ENCODE measurements around the gene C5orf58.

C5orf58 gene

GRCh38 chr5:170270293-170271069 lies 37.7 kb downstream of the C5orf58 start:
- H3K4me3 ChIP-seq (ENCODE audit: low read depth, low read length), result no peak overlapping the region
- H3K9ac ChIP-seq (ENCODE audit: low read length), result no peak overlapping the region
- H3K27ac ChIP-seq (ENCODE audit: low read depth, low read length), result no peak overlapping the region
- peaks cover 32% of the 10 kb centered on the region for H3K4me1 ChIP-seq (ENCODE audit: control insufficient read depth, insufficient read depth, low read length)
- no peaks in the 10 kb centered on the region for H3K9me3 ChIP-seq (ENCODE audit: control insufficient read depth, insufficient read depth, low read depth, low read length)
- H3K27me3 ChIP-seq (ENCODE audit: control insufficient read depth, insufficient read depth, low read length), result 0 out of 2 replicates have a peak, but pooled peaks cover 5% of the 10 kb centered on the region
- no peaks in the 10 kb centered on the region for H3K36me3 ChIP-seq (ENCODE audit: control insufficient read depth, insufficient read depth, low read length)

GRCh38 chr5:170273968-170274710 lies 41.4 kb downstream of the C5orf58 start:
- no peaks in the 10 kb centered on the region for H3K36me3 ChIP-seq (ENCODE audit: control insufficient read depth, insufficient read depth, low read length)
- H3K9me3 ChIP-seq (ENCODE audit: control insufficient read depth, insufficient read depth, low read depth, low read length), result no peaks in the 10 kb centered on the region
- H3K9ac ChIP-seq (ENCODE audit: low read length), result no peak overlapping the region
- no peaks in the 10 kb centered on the region for H3K27me3 ChIP-seq (ENCODE audit: control insufficient read depth, insufficient read depth, low read length)
- no peak overlapping the region for H3K27ac ChIP-seq (ENCODE audit: low read depth, low read length)
- peaks cover 23% of the 10 kb centered on the region for H3K4me1 ChIP-seq (ENCODE audit: control insufficient read depth, insufficient read depth, low read length)
- H3K4me3 ChIP-seq (ENCODE audit: low read depth, low read length), result no peak overlapping the region

GRCh38 chr5:170275376-170275994 lies 42.7 kb downstream of the C5orf58 start:
- H3K27me3 ChIP-seq (ENCODE audit: control insufficient read depth, insufficient read depth, low read length), result no peaks in the 10 kb centered on the region
- no peak overlapping the region for H3K27ac ChIP-seq (ENCODE audit: low read depth, low read length)
- H3K9ac ChIP-seq (ENCODE audit: low read length), result no peak overlapping the region
- no peaks in the 10 kb centered on the region for H3K9me3 ChIP-seq (ENCODE audit: control insufficient read depth, insufficient read depth, low read depth, low read length)
- H3K36me3 ChIP-seq (ENCODE audit: control insufficient read depth, insufficient read depth, low read length), result no peaks in the 10 kb centered on the region
- no peak overlapping the region for H3K4me3 ChIP-seq (ENCODE audit: low read depth, low read length)
- H3K4me1 ChIP-seq (ENCODE audit: control insufficient read depth, insufficient read depth, low read length), result peaks cover 36% of the 10 kb centered on the region

- Histone ChIP-seq H3K9ac (ENCODE audit: low read length) (no peak overlapping the region), H3K9me3 (ENCODE audit: control insufficient read depth, insufficient read depth, low read depth, low read length) (no peaks in the 10 kb centered on the region), H3K27ac (ENCODE audit: low read depth, low read length) (no peak overlapping the region), H3K36me3 (ENCODE audit: control insufficient read depth, insufficient read depth, low read length) (no peaks in the 10 kb centered on the region), H3K27me3 (ENCODE audit: control insufficient read depth, insufficient read depth, low read length) (no peaks in the 10 kb centered on the region), H3K4me3 (ENCODE audit: low read depth, low read length) (no peak overlapping the region), H3K4me1 (ENCODE audit: control insufficient read depth, insufficient read depth, low read length) (peaks cover 37% of the 10 kb centered on the region)
Measured at GRCh38 chr5:170276140-170276539, 43.4 kb downstream of the C5orf58 start.

- Histone ChIP-seq H3K36me3 (ENCODE audit: control insufficient read depth, insufficient read depth, low read length) (no peaks in the 10 kb centered on the region), H3K9me3 (ENCODE audit: control insufficient read depth, insufficient read depth, low read depth, low read length) (no peaks in the 10 kb centered on the region), H3K27ac (ENCODE audit: low read depth, low read length) (no peak overlapping the region), H3K4me1 (ENCODE audit: control insufficient read depth, insufficient read depth, low read length) (peaks cover 37% of the 10 kb centered on the region), H3K9ac (ENCODE audit: low read length) (no peak overlapping the region), H3K4me3 (ENCODE audit: low read depth, low read length) (no peak overlapping the region), H3K27me3 (ENCODE audit: control insufficient read depth, insufficient read depth, low read length) (no peaks in the 10 kb centered on the region)
Measured at GRCh38 chr5:170277867-170278281, 45.1 kb downstream of the C5orf58 start.

DNA sequence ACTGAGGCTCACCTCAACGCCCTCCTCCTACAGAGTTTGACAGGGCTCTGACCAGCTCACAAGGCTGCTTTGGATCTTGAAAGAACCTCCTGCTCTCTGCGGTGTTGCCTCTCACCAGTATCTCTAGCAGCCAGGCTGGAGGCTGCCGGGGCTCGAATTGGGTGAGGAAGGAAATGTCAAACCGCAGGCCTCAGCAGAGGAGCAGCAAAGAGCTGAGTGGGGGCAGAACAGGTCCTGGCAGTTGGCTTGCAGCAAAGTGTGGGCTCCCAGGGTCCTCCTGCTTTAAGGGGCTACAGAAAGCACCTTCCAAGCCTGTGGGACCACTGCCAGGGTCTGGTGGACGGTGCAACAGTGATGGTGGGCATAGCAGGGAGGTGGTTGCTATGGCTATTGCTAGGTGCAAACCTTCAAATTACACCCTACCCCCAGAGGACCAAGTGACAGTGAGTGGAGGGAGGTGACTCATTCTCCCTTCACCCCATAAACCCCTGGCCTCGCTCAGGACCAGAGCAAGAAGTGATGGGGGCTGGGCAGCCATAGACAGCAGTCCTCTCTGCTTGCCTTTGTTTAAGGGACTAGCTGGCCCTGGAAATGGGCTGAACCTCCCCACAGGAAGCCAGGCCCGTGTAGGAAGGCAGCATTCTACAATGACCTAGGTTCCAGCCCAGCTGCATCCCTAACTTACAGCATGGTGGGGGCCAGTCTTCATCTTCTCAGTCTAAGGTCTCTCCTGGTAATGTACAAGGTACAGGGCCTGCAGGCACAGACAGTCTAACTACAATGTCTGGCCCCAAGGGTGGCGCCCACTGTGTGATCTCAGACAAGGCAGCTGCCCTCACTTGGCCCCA lies 46.0 kb downstream of the C5orf58 start:
- H3K9ac ChIP-seq (ENCODE audit: low read length), result no peak overlapping the region
- H3K4me3 ChIP-seq (ENCODE audit: low read depth, low read length), result no peak overlapping the region
- no peaks in the 10 kb centered on the region for H3K27me3 ChIP-seq (ENCODE audit: control insufficient read depth, insufficient read depth, low read length)
- peaks cover 7% of the 10 kb centered on the region for H3K9me3 ChIP-seq (ENCODE audit: control insufficient read depth, insufficient read depth, low read depth, low read length)
- H3K36me3 ChIP-seq (ENCODE audit: control insufficient read depth, insufficient read depth, low read length), result no peaks in the 10 kb centered on the region
- no peak overlapping the region for H3K27ac ChIP-seq (ENCODE audit: low read depth, low read length)
- peaks cover 31% of the 10 kb centered on the region for H3K4me1 ChIP-seq (ENCODE audit: control insufficient read depth, insufficient read depth, low read length)

- Histone ChIP-seq H3K9me3 (ENCODE audit: control insufficient read depth, insufficient read depth, low read depth, low read length) (peaks cover 11% of the 10 kb centered on the region), H3K4me1 (ENCODE audit: control insufficient read depth, insufficient read depth, low read length) (peaks cover 27% of the 10 kb centered on the region), H3K9ac (ENCODE audit: low read length) (no peak overlapping the region), H3K4me3 (ENCODE audit: low read depth, low read length) (no peak overlapping the region), H3K36me3 (ENCODE audit: control insufficient read depth, insufficient read depth, low read length) (no peaks in the 10 kb centered on the region), H3K27ac (ENCODE audit: low read depth, low read length) (no peak overlapping the region), H3K27me3 (ENCODE audit: control insufficient read depth, insufficient read depth, low read length) (no peaks in the 10 kb centered on the region)
Measured at GRCh38 chr5:170279459-170279817, 46.7 kb downstream of the C5orf58 start.

- peaks cover 14% of the 10 kb centered on the region for H3K9me3 ChIP-seq (ENCODE audit: control insufficient read depth, insufficient read depth, low read depth, low read length)
- no peak overlapping the region for H3K4me3 ChIP-seq (ENCODE audit: low read depth, low read length)
- no peak overlapping the region for H3K27ac ChIP-seq (ENCODE audit: low read depth, low read length)
- no peaks in the 10 kb centered on the region for H3K36me3 ChIP-seq (ENCODE audit: control insufficient read depth, insufficient read depth, low read length)
- peaks cover 27% of the 10 kb centered on the region for H3K4me1 ChIP-seq (ENCODE audit: control insufficient read depth, insufficient read depth, low read length)
- no peak overlapping the region for H3K9ac ChIP-seq (ENCODE audit: low read length)
- H3K27me3 ChIP-seq (ENCODE audit: control insufficient read depth, insufficient read depth, low read length), result no peaks in the 10 kb centered on the region
Measured at GRCh38 chr5:170280011-170280493, 47.3 kb downstream of the C5orf58 start.

GRCh38 chr5:170283296-170283695 lies 50.5 kb downstream of the C5orf58 start:
- peaks cover 23% of the 10 kb centered on the region for H3K9me3 ChIP-seq (ENCODE audit: control insufficient read depth, insufficient read depth, low read depth, low read length)
- H3K27ac ChIP-seq (ENCODE audit: low read depth, low read length), result no peak overlapping the region
- H3K36me3 ChIP-seq (ENCODE audit: control insufficient read depth, insufficient read depth, low read length), result no peaks in the 10 kb centered on the region
- no peaks in the 10 kb centered on the region for H3K27me3 ChIP-seq (ENCODE audit: control insufficient read depth, insufficient read depth, low read length)
- no peak overlapping the region for H3K9ac ChIP-seq (ENCODE audit: low read length)
- H3K4me3 ChIP-seq (ENCODE audit: low read depth, low read length), result no peak overlapping the region
- H3K4me1 ChIP-seq (ENCODE audit: control insufficient read depth, insufficient read depth, low read length), result peaks cover 33% of the 10 kb centered on the region

- peaks cover 25% of the 10 kb centered on the region for H3K4me1 ChIP-seq (ENCODE audit: control insufficient read depth, insufficient read depth, low read length)
- peaks cover 29% of the 10 kb centered on the region for H3K9me3 ChIP-seq (ENCODE audit: control insufficient read depth, insufficient read depth, low read depth, low read length)
- no peaks in the 10 kb centered on the region for H3K27me3 ChIP-seq (ENCODE audit: control insufficient read depth, insufficient read depth, low read length)
- no peak overlapping the region for H3K9ac ChIP-seq (ENCODE audit: low read length)
- no peak overlapping the region for H3K4me3 ChIP-seq (ENCODE audit: low read depth, low read length)
- no peak overlapping the region for H3K27ac ChIP-seq (ENCODE audit: low read depth, low read length)
- H3K36me3 ChIP-seq (ENCODE audit: control insufficient read depth, insufficient read depth, low read length), result no peaks in the 10 kb centered on the region
Measured at GRCh38 chr5:170284231-170284630, 51.4 kb downstream of the C5orf58 start.

All from HUES6 (cell line).